C1 segment of cervical spinal cord (tissue), 14 donors: ENCODE results near the gene NELL1.

Experiments used
- DNase-seq, 14 donors: peaks; one replicate each; lab custom pipeline; 2025; lab: John Stamatoyannopoulos, UW

Gene NELL1

GRCh38 chr11:20873054-20873453 lies 203.7 kb downstream of the NELL1 start:
- no peak for DNase-seq

- DNase-seq, result no peak
Observed at GRCh38 chr11:20874358-20874757, 205.0 kb downstream of the NELL1 start.

- DNase-seq, result no peak
Observed at GRCh38 chr11:20875889-20876288, 206.5 kb downstream of the NELL1 start.

- DNase-seq, result no peak
Observed at GRCh38 chr11:20876738-20877137, 207.4 kb downstream of the NELL1 start.

- no peak for DNase-seq
Observed at GRCh38 chr11:20880094-20880493, 210.7 kb downstream of the NELL1 start.

- no peak for DNase-seq
Observed at GRCh38 chr11:20881328-20882079, 212.1 kb downstream of the NELL1 start.

- DNase-seq, result no peak
Observed at GRCh38 chr11:20887137-20887536, 217.8 kb downstream of the NELL1 start.

- DNase-seq, result no peak
Observed at GRCh38 chr11:20894296-20894695, 224.9 kb downstream of the NELL1 start.

- DNase-seq, result no peak
Observed at GRCh38 chr11:20909995-20910726, 240.8 kb downstream of the NELL1 start.

- no peak for DNase-seq
Observed at GRCh38 chr11:20910733-20911132, 241.3 kb downstream of the NELL1 start.

- no peak for DNase-seq
Observed at GRCh38 chr11:20912065-20912821, 242.9 kb downstream of the NELL1 start.

GRCh38 chr11:20912922-20913512 lies 243.6 kb downstream of the NELL1 start:
- DNase-seq, result no peak

GRCh38 chr11:20917306-20917705 lies 247.9 kb downstream of the NELL1 start:
- DNase-seq, result no peak

- DNase-seq, result no peak
Observed at GRCh38 chr11:20926799-20927540, 257.6 kb downstream of the NELL1 start.

- no peak for DNase-seq
Observed at GRCh38 chr11:20931029-20931428, 261.6 kb downstream of the NELL1 start.

GRCh38 chr11:20933086-20933485 lies 263.7 kb downstream of the NELL1 start:
- DNase-seq, result peak in 2 of 14 donors; percentile 2 to 74

- peak in 1 of 14 donors; percentile 33 for DNase-seq
Observed at GRCh38 chr11:20933958-20934357, 264.6 kb downstream of the NELL1 start.

- peak in 1 of 14 donors; percentile 74 for DNase-seq
Observed at GRCh38 chr11:20934516-20934915, 265.1 kb downstream of the NELL1 start.

- DNase-seq, result no peak
Observed at GRCh38 chr11:20937826-20938225, 268.4 kb downstream of the NELL1 start.

- no peak for DNase-seq
Observed at GRCh38 chr11:20949585-20949984, 280.2 kb downstream of the NELL1 start.

GRCh38 chr11:20962581-20962980 lies 293.2 kb downstream of the NELL1 start:
- no peak for DNase-seq
